NT2/D1 (cell line): Measurements from ENCODE around the gene NLGN1.

Experiments used
- YY1 ChIP-seq: IDR thresholded peaks from 2 replicates; pipeline ENCODE4 v1.6.1; 2011; ENCODE audit not compliant: insufficient read length, insufficient read depth
- ZNF274 ChIP-seq: IDR thresholded peaks from 2 replicates; pipeline ENCODE4 v1.6.1; 2011; ENCODE audit warnings: mild to moderate bottlenecking, low read depth, low read length

DNA sequence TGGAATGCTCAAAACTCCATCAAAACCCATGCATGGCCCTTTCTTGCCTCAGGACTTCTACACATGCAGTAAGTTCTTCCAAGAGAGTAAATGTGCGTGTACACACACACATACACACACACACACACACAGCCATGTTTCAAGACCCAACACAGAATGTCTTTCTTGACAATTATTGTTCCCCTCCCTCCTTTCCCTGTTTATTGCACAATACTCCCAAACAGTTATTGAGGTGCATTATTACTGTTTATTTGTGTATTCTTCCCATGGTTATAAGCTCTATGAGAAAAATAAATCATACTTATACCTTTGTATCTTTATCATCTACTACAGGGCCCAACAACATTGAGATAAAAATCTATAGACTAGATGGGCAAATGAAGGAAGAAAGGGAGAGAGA is 937.8 kb downstream of the NLGN1 start:
- TF ChIP-seq ZNF274 (no peak), YY1 (no peak)
